ENCODE results near the gene PCSK4.

PCSK4 gene

GRCh38 chr19:1438933-1439354 is 51.2 kb downstream of the PCSK4 start:
- no peak for TF ChIP-seq ZFX (IDR thresholded peaks at IDR 0.05; ENCODE audit: borderline replicate concordance)
- no peak for TF ChIP-seq CTCF (IDR thresholded peaks at IDR 0.05)
- H3K27ac ChIP-seq: peak overlapping the region; percentile 88

- peak within 1 kb of the TSS; percentile 88 for H3K27ac ChIP-seq
- peak; percentile 96 for TF ChIP-seq CTCF (IDR thresholded peaks at IDR 0.05)
- peak; percentile 27; the same call in 1 of the 2 replicates for TF ChIP-seq ZFX (IDR thresholded peaks at IDR 0.05; ENCODE audit: borderline replicate concordance)
These were observed 51.9 kb downstream of the PCSK4 start, which contains the start of gene RPS15 for GRCh38 chr19:1438035-1438932. TSS of gene RPS15 (plus strand) at chr19:1438396. CDS start at chr19:1438426, 30 bp downstream.

- H3K27ac ChIP-seq: peak overlapping the region; percentile 88
- TF ChIP-seq CTCF (IDR thresholded peaks at IDR 0.05) (no peak), ZFX (IDR thresholded peaks at IDR 0.05; ENCODE audit: borderline replicate concordance) (no peak)
These were observed 52.5 kb downstream of the PCSK4 start for GRCh38 chr19:1437609-1438008.

GRCh38 chr19:1435378-1435989 is 54.7 kb downstream of the PCSK4 start:
- 0 out of 2 replicates have a peak overlapping the region, but pooled peaks have one; percentile 10 for H3K27ac ChIP-seq
- TF ChIP-seq ZFX (IDR thresholded peaks at IDR 0.05; ENCODE audit: borderline replicate concordance): no peak
- TF ChIP-seq CTCF (IDR thresholded peaks at IDR 0.05): no peak

GRCh38 chr19:1434577-1435060 is 55.5 kb downstream of the PCSK4 start:
- no peak for TF ChIP-seq CTCF (IDR thresholded peaks at IDR 0.05)
- TF ChIP-seq ZFX (IDR thresholded peaks at IDR 0.05; ENCODE audit: borderline replicate concordance): no peak

GRCh38 chr19:1434040-1434366 is 56.1 kb downstream of the PCSK4 start:
- no peak for TF ChIP-seq ZFX (IDR thresholded peaks at IDR 0.05; ENCODE audit: borderline replicate concordance)
- TF ChIP-seq CTCF (IDR thresholded peaks at IDR 0.05): no peak
- H3K27ac ChIP-seq: no peak overlapping the region

More at GRCh38 chr19:1434577-1435060, 55.5 kb downstream of the PCSK4 start:
- no peak overlapping the region for H3K27ac ChIP-seq

Data from 22Rv1 (cell line).